Measurements from ENCODE around the gene DNAJC16.
A peak's percentile ranks its signal among the peaks of the same experiment; 100 is the strongest.

Gene DNAJC16

GRCh38 chr1:15525050-15526020, 1.3 kb upstream of the DNAJC16 start:
- TF ChIP-seq CREB1 (IDR thresholded peaks at IDR 0.05; ENCODE audit: low read depth) (no peak), FOXM1 (IDR thresholded peaks at IDR 0.05; ENCODE audit: borderline replicate concordance, low read depth) (no peak), TCF12 (IDR thresholded peaks at IDR 0.05; ENCODE audit: low read depth) (no peak), NFIC (IDR thresholded peaks at IDR 0.05) (peak; percentile 54; the same call in 1 of the 2 replicates), EGR1 (IDR thresholded peaks at IDR 0.05) (0 out of 2 replicates have a peak, but pooled peaks have one; percentile 44), ZBTB7A (IDR thresholded peaks at IDR 0.05; ENCODE audit: low read depth) (no peak), RAD21 (IDR thresholded peaks at IDR 0.05; ENCODE audit: low read depth) (no peak), MAX (IDR thresholded peaks at IDR 0.05) (no peak), TAF1 (IDR thresholded peaks at IDR 0.05; ENCODE audit: low read depth) (0 out of 2 replicates have a peak, but pooled peaks have one; percentile 4)

- no peak for TF ChIP-seq REST (IDR thresholded peaks at IDR 0.05; ENCODE audit: low read depth)
Measured at GRCh38 chr1:15526021-15526489, 593 bp upstream of the DNAJC16 start.

- no peak for TF ChIP-seq TAF1 (IDR thresholded peaks at IDR 0.05; ENCODE audit: low read depth)
- TF ChIP-seq CREB1 (IDR thresholded peaks at IDR 0.05; ENCODE audit: low read depth), result no peak
Measured at GRCh38 chr1:15531003-15531402, 4.4 kb downstream of the DNAJC16 start.

GRCh38 chr1:15531682-15532081, 5.0 kb downstream of the DNAJC16 start:
- no peak for TF ChIP-seq TAF1 (IDR thresholded peaks at IDR 0.05; ENCODE audit: low read depth)
- no peak for TF ChIP-seq REST (IDR thresholded peaks at IDR 0.05; ENCODE audit: low read depth)
- no peak for TF ChIP-seq EP300 (IDR thresholded peaks at IDR 0.05; ENCODE audit: borderline replicate concordance)
- no peak for TF ChIP-seq YY1 (IDR thresholded peaks at IDR 0.05; ENCODE audit: low read depth)
- no peak for TF ChIP-seq FOXM1 (IDR thresholded peaks at IDR 0.05; ENCODE audit: borderline replicate concordance, low read depth)
- no peak for TF ChIP-seq TEAD4 (IDR thresholded peaks at IDR 0.05)
- TF ChIP-seq RAD21 (IDR thresholded peaks at IDR 0.05; ENCODE audit: low read depth), result no peak
- no peak for TF ChIP-seq TCF12 (IDR thresholded peaks at IDR 0.05; ENCODE audit: low read depth)
- no peak for TF ChIP-seq CREB1 (IDR thresholded peaks at IDR 0.05; ENCODE audit: low read depth)
- TF ChIP-seq NFIC (IDR thresholded peaks at IDR 0.05), result no peak
- no peak for TF ChIP-seq EGR1 (IDR thresholded peaks at IDR 0.05)
- no peak for TF ChIP-seq CEBPB (IDR thresholded peaks at IDR 0.05)
- no peak for TF ChIP-seq ZBTB7A (IDR thresholded peaks at IDR 0.05; ENCODE audit: low read depth)
- TF ChIP-seq MAX (IDR thresholded peaks at IDR 0.05), result no peak
- TF ChIP-seq USF1 (IDR thresholded peaks at IDR 0.05), result no peak

- no peak for TF ChIP-seq ZBTB7A (IDR thresholded peaks at IDR 0.05; ENCODE audit: low read depth)
- TF ChIP-seq CREB1 (IDR thresholded peaks at IDR 0.05; ENCODE audit: low read depth), result no peak
- TF ChIP-seq EP300 (IDR thresholded peaks at IDR 0.05; ENCODE audit: borderline replicate concordance), result no peak
- TF ChIP-seq MAX (IDR thresholded peaks at IDR 0.05), result no peak
- TF ChIP-seq TAF1 (IDR thresholded peaks at IDR 0.05; ENCODE audit: low read depth), result no peak
- no peak for TF ChIP-seq EGR1 (IDR thresholded peaks at IDR 0.05)
- no peak; the same call in 1 of the 2 replicates for TF ChIP-seq NFIC (IDR thresholded peaks at IDR 0.05)
- no peak for TF ChIP-seq RAD21 (IDR thresholded peaks at IDR 0.05; ENCODE audit: low read depth)
- no peak for TF ChIP-seq REST (IDR thresholded peaks at IDR 0.05; ENCODE audit: low read depth)
- no peak for TF ChIP-seq FOXM1 (IDR thresholded peaks at IDR 0.05; ENCODE audit: borderline replicate concordance, low read depth)
- no peak for TF ChIP-seq TCF12 (IDR thresholded peaks at IDR 0.05; ENCODE audit: low read depth)
- TF ChIP-seq USF1 (IDR thresholded peaks at IDR 0.05), result no peak
- no peak for TF ChIP-seq CEBPB (IDR thresholded peaks at IDR 0.05)
- no peak for TF ChIP-seq YY1 (IDR thresholded peaks at IDR 0.05; ENCODE audit: low read depth)
- no peak for TF ChIP-seq TEAD4 (IDR thresholded peaks at IDR 0.05)
Measured at GRCh38 chr1:15538771-15539170, 12.1 kb downstream of the DNAJC16 start.

Data from Ishikawa (cell line).